ENCODE measurements around the gene ELP6. TPM values are rescaled to one million over a fixed set of nuclear protein-coding genes. Genes with fewer than 3 reads are reported as not detected.
"Not testable (repeated sequence)": the region's sequence is repeated elsewhere in the genome, so short reads cannot be mapped to it uniquely, and the experiment has no call there.

ELP6 gene
- polyA plus RNA-seq, 1 experiment = 66.8 TPM

- Histone ChIP-seq H3K27me3 (ENCODE audit: control insufficient read depth, insufficient read depth, low read length) (no peaks in the 10 kb centered on the region), H3K4me3 (ENCODE audit: low read depth, low read length) (no peak overlapping the region), H3K36me3 (ENCODE audit: control insufficient read depth, insufficient read depth, low read length) (no peaks in the 10 kb centered on the region)
- DNase-seq (ENCODE audit: low read depth) = no peak
- TF ChIP-seq CTCF (IDR thresholded peaks at IDR 0.05; ENCODE audit: insufficient read depth, low read depth, low read length) = no peak
- ChIA-PET CTCF (interaction anchor here (0.9 to 1.9 kb wide), 3 partner anchors 9 to 61 kb away, joined by 3 to 13 read pairs (median 4); no protein-coding TSS in a partner anchor), POLR2A (no interaction called here)
These were observed 31.1 kb downstream of the ELP6 start for GRCh38 chr3:47482366-47482765.

DNA sequence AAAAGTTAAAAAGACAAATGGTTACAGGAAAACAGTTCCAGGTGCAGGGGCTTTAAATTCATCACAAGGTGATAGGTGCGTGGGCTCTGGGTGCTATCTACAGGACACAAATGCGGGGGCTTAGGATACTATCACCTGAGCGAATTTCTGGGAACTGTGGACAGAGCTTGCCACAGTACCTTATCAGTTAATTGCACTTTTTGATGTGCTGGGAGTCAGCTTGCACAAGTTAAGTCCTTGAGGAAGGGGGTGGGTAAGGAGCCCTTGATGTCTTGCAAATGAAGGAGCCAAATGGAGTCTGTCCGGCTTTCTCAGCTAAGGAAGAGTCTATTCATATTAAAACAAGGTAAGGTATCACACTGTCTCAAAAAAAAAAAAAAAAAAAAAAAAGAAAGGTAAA lies 31.7 kb downstream of the ELP6 start:
- DNase-seq (ENCODE audit: low read depth); H3K4me3 ChIP-seq (ENCODE audit: low read depth, low read length); H3K27me3 ChIP-seq (ENCODE audit: control insufficient read depth, insufficient read depth, low read length); H3K36me3 ChIP-seq (ENCODE audit: control insufficient read depth, insufficient read depth, low read length); POLR2A ChIA-PET: not testable (repeated sequence)
- CTCF ChIA-PET = interaction anchor here (1.0 kb wide), 1 partner anchor 12 kb away, joined by 4 read pairs; no protein-coding TSS in a partner anchor

DNA sequence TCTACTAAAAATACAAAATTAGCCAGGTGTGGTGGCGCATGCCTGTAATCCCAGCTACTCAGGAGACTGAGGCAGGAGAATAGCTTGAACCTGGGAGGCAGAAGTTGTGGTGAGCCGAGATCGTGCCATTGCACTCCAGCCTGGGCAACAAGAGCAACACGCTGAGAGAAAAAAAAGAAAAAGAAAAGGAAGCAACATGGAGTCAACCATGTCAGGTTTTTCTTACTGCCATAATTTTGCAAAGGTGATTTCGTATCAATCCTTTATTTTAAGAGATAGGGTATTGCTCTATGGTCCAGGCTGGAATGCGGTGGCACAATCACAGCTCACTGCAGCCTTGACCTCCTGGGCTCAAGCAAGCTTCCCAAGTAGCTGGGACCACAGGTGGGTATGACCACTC lies 33.2 kb downstream of the ELP6 start:
- POLR2A ChIA-PET, CTCF ChIA-PET: not testable (repeated sequence)

GRCh38 chr3:47479826-47480160 lies 33.7 kb downstream of the ELP6 start:
- CTCF ChIA-PET = no interaction called here
- POLR2A ChIA-PET = no interaction called here

More for the DNA sequence above, 33.2 kb downstream of the ELP6 start:
- not testable (repeated sequence) for H3K27me3 ChIP-seq (ENCODE audit: control insufficient read depth, insufficient read depth, low read length); H3K4me3 ChIP-seq (ENCODE audit: low read depth, low read length); H3K36me3 ChIP-seq (ENCODE audit: control insufficient read depth, insufficient read depth, low read length); DNase-seq (ENCODE audit: low read depth)

DNA sequence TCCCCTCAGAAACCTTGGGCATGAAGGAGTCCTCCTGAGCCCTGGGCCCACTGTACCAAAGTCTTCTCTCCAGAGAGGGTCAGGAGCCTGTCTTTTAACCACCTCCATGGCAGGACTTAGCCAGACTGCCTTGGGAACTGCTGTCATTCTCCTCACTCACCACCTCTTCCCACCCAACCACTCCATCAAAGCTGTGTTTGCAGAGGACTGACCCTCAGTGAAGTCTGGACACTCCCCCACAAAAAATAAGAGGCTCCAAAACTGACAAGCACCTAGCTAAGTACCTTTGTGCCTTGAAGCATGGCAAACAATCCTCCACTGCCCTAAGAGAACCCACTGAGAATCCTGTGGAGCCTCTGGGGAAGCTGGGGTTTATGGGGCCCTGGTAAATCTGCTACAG lies 35.5 kb downstream of the ELP6 start:
- POLR2A ChIA-PET = no interaction called here
- H3K36me3 ChIP-seq (ENCODE audit: control insufficient read depth, insufficient read depth, low read length) = no peaks in the 10 kb centered on the region
- H3K27me3 ChIP-seq (ENCODE audit: control insufficient read depth, insufficient read depth, low read length) = no peaks in the 10 kb centered on the region
- TF ChIP-seq CTCF (IDR thresholded peaks at IDR 0.05; ENCODE audit: insufficient read depth, low read depth, low read length) = no peak
- H3K4me3 ChIP-seq (ENCODE audit: low read depth, low read length) = no peak overlapping the region
- CTCF ChIA-PET = interaction anchor here (1.5 kb wide), 1 partner anchor 56 kb away, joined by 15 read pairs; no protein-coding TSS in a partner anchor
- no peak for DNase-seq (ENCODE audit: low read depth)

More at GRCh38 chr3:47479826-47480160, 33.7 kb downstream of the ELP6 start:
- DNase-seq (ENCODE audit: low read depth) = no peak
- H3K27me3 ChIP-seq (ENCODE audit: control insufficient read depth, insufficient read depth, low read length) = no peaks in the 10 kb centered on the region
- H3K4me3 ChIP-seq (ENCODE audit: low read depth, low read length) = no peak overlapping the region
- no peaks in the 10 kb centered on the region for H3K36me3 ChIP-seq (ENCODE audit: control insufficient read depth, insufficient read depth, low read length)
- no peak for TF ChIP-seq CTCF (IDR thresholded peaks at IDR 0.05; ENCODE audit: insufficient read depth, low read depth, low read length)

DNA sequence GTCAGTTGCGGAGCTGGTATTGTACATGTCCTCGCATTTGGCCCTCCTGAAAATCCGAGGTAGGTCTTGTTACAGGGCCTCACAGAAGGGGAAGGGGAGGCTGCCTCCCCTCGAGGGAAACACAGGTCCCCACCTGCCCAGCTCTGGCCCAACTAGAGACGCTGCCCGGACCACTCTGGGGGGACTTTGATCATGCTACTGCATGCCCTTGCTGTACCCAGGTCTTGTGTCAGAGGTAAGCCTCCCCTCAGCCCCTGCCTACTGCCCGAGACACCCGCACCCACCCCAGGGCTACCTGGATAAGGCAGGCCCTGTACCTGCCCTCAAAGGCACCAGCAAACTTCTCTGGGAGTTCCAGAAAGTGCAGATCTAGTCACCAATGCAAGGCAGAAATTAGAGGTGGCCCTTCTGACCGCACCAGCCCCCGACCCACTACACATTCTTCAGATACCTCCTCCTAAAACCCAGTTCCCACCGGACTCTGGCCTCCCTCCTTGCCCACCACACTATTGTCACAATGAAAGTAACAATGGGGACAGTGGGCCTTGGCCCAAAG lies 36.8 kb downstream of the ELP6 start:
- Histone ChIP-seq H3K36me3 (ENCODE audit: control insufficient read depth, insufficient read depth, low read length) (no peaks in the 10 kb centered on the region), H3K4me3 (ENCODE audit: low read depth, low read length) (no peak overlapping the region; the same call in 1 of the 2 replicates), H3K27me3 (ENCODE audit: control insufficient read depth, insufficient read depth, low read length) (no peaks in the 10 kb centered on the region)
- POLR2A ChIA-PET = no interaction called here
- no peak for TF ChIP-seq CTCF (IDR thresholded peaks at IDR 0.05; ENCODE audit: insufficient read depth, low read depth, low read length)
- CTCF ChIA-PET = interaction anchor here (0.6 to 3.1 kb wide), 16 partner anchors 9 to 542 kb away, joined by 3 to 71 read pairs (median 5); no protein-coding TSS in a partner anchor
- DNase-seq (ENCODE audit: low read depth) = no peak
